ENCODE measurements around the gene LDLRAD3.

LDLRAD3 gene

GRCh38 chr11:35962369-35963138 is 18.7 kb downstream of the LDLRAD3 start:
- no peak overlapping the region for H2AFZ ChIP-seq
- H3K9me3 ChIP-seq (ENCODE audit: control insufficient read depth, low read length), result no peaks in the 10 kb centered on the region
- no peaks in the 10 kb centered on the region for H3K27me3 ChIP-seq (ENCODE audit: control insufficient read depth, insufficient read depth, low read length)
- no peak overlapping the region for H3K27ac ChIP-seq
- H3K4me2 ChIP-seq (ENCODE audit: low read length), result no peak overlapping the region
- H3K79me2 ChIP-seq, result no peaks in the 10 kb centered on the region
- no peak for TF ChIP-seq CTCF (IDR thresholded peaks at IDR 0.05)
- no peak overlapping the region for H3K4me3 ChIP-seq (ENCODE audit: low read depth, low read length)
- H3K9ac ChIP-seq, result no peak overlapping the region
- H3K36me3 ChIP-seq (ENCODE audit: control insufficient read depth, insufficient read depth, low read length), result no peaks in the 10 kb centered on the region
- H3K4me1 ChIP-seq, result no peaks in the 10 kb centered on the region

- no peak overlapping the region for H2AFZ ChIP-seq
- no peaks in the 10 kb centered on the region for H3K4me1 ChIP-seq
- H3K36me3 ChIP-seq (ENCODE audit: control insufficient read depth, insufficient read depth, low read length), result no peaks in the 10 kb centered on the region
- H3K9ac ChIP-seq, result no peak overlapping the region
- H3K79me2 ChIP-seq, result no peaks in the 10 kb centered on the region
- no peak overlapping the region for H3K4me3 ChIP-seq (ENCODE audit: low read depth, low read length)
- no peaks in the 10 kb centered on the region for H3K9me3 ChIP-seq (ENCODE audit: control insufficient read depth, low read length)
- no peak overlapping the region for H3K27ac ChIP-seq
- TF ChIP-seq CTCF (IDR thresholded peaks at IDR 0.05), result no peak
- no peaks in the 10 kb centered on the region for H3K27me3 ChIP-seq (ENCODE audit: control insufficient read depth, insufficient read depth, low read length)
- no peak overlapping the region for H3K4me2 ChIP-seq (ENCODE audit: low read length)
Measured at GRCh38 chr11:35963911-35964310, 20.0 kb downstream of the LDLRAD3 start.

- no peak overlapping the region for H3K4me3 ChIP-seq (ENCODE audit: low read depth, low read length)
- H3K79me2 ChIP-seq, result no peaks in the 10 kb centered on the region
- H3K36me3 ChIP-seq (ENCODE audit: control insufficient read depth, insufficient read depth, low read length), result no peaks in the 10 kb centered on the region
- H3K9me3 ChIP-seq (ENCODE audit: control insufficient read depth, low read length), result no peaks in the 10 kb centered on the region
- no peak overlapping the region for H3K9ac ChIP-seq
- no peaks in the 10 kb centered on the region for H3K27me3 ChIP-seq (ENCODE audit: control insufficient read depth, insufficient read depth, low read length)
- TF ChIP-seq CTCF (IDR thresholded peaks at IDR 0.05), result no peak
- H2AFZ ChIP-seq, result no peak overlapping the region
- no peak overlapping the region for H3K27ac ChIP-seq
- H3K4me2 ChIP-seq (ENCODE audit: low read length), result no peak overlapping the region
- H3K4me1 ChIP-seq, result no peaks in the 10 kb centered on the region
Measured at GRCh38 chr11:35964841-35965240, 21.0 kb downstream of the LDLRAD3 start.

- Histone ChIP-seq H3K9ac (no peak overlapping the region), H3K4me2 (ENCODE audit: low read length) (no peak overlapping the region), H3K9me3 (ENCODE audit: control insufficient read depth, low read length) (no peaks in the 10 kb centered on the region), H3K36me3 (ENCODE audit: control insufficient read depth, insufficient read depth, low read length) (no peaks in the 10 kb centered on the region), H3K27me3 (ENCODE audit: control insufficient read depth, insufficient read depth, low read length) (no peaks in the 10 kb centered on the region), H3K4me3 (ENCODE audit: low read depth, low read length) (no peak overlapping the region), H3K4me1 (no peaks in the 10 kb centered on the region), H3K79me2 (no peaks in the 10 kb centered on the region), H2AFZ (no peak overlapping the region), H3K27ac (no peak overlapping the region)
- TF ChIP-seq CTCF (IDR thresholded peaks at IDR 0.05), result no peak
Measured at GRCh38 chr11:35967042-35967441, 23.2 kb downstream of the LDLRAD3 start.
